Adrenal gland (tissue), 12 donors: Measurements from ENCODE around the gene PRR35. TPM values are rescaled to one million over a fixed set of nuclear protein-coding genes. Genes with fewer than 3 reads are reported as not detected.

Experiments
- DNase-seq, 7 donors: peaks; one replicate each; pipeline ENCODE4 v3.0.0-alpha.2; 2019 to 2020
- H3K27ac ChIP-seq, 5 donors: fragments of 200-600 bp; sonication (generic) in 4 of 5; 1 replicate in 3 of 5; 2 replicates in 2 of 5; pipeline versions ENCODE4 v1.5.1 to v1.8.0; 2016 to 2020; ENCODE audit warnings: mild to moderate bottlenecking in 1 of 5
- H3K27me3 ChIP-seq: fragments of 200-600 bp; 2 replicates; pipeline ENCODE4 v1.8.0; 2021
- H3K36me3 ChIP-seq, 2 donors: fragments of 200-600 bp; replicated peaks in 1 of 2; 1 replicate in 1 of 2; 2 replicates in 1 of 2; pipeline versions ENCODE4 v1.5.1 to v1.8.0; 2018 to 2022
- H3K4me1 ChIP-seq, 2 donors: fragments of 200-600 bp; replicated peaks in 1 of 2; 1 replicate in 1 of 2; 2 replicates in 1 of 2; pipeline versions ENCODE4 v1.5.1 to v1.8.0; 2018 to 2021
- H3K4me3 ChIP-seq, 4 donors: fragments of 200-600 bp; sonication (generic) in 3 of 4; one replicate each; pipeline ENCODE4 v1.5.1; 2016 to 2018
- H3K9me3 ChIP-seq, 3 donors: fragments of 200-600 bp; sonication (generic) in 1 of 3; replicated peaks in 1 of 3; 1 replicate in 2 of 3; 2 replicates in 1 of 3; pipeline versions ENCODE4 v1.5.1 to v1.8.0; 2016 to 2021
- POLR2A ChIP-seq, 2 donors: fragments of 450-650 bp; IDR thresholded peaks; one replicate each; pipeline ENCODE4 v1.6.1; 2017; ENCODE audit warnings: antibody characterized with exemption in 2 of 2, mild to moderate bottlenecking in 2 of 2, moderate library complexity in 1 of 2
- WGBS, 4 donors: extraction: QIAGEN DNeasy Blood & Tissue Kit in 2 of 4; methylation state at CpG; one replicate each; pipeline versions ENCODE4 v1.1.5 to v1.1.7; 2013 to 2017; 5-methylcytosine and 5-hydroxymethylcytosine counted together
- intact Hi-C, 2 donors: fragments of 100-400 bp; cut with DNase I; formaldehyde crosslinking; loops; one replicate each; pipeline versions ENCODE4 v1.14.1 to v1.15.0; 2022 to 2023
- polyA plus RNA-seq, 3 donors: library from polyadenylated mRNA; stranded (reverse); fragments of 200-250 nt in 2 of 3; fragments of 350-450 nt in 1 of 3; fragmentation: Illumina TruSeq in 1 of 3; extraction: RNeasy Lipid Tissue Mini Kit (QIAGEN cat#74804) in 1 of 3; gene quantifications; one replicate each; pipeline ENCODE4 v1.2.3, GENCODE V29; 2013 to 2014
- total RNA-seq, 9 donors: library from RNA; depleted of rRNA in 4 of 9; stranded (reverse); fragments of >200 nt in 4 of 9; fragments of 120-200 nt in 1 of 9; fragmentation: NEBNext Ultra II Directional in 1 of 9; extraction: Animal tissue kit (Norgen Biotek cat#: 25700) in 1 of 9; gene quantifications; one replicate each; pipeline versions ENCODE4 v1.1.0 to v1.2.4, GENCODE V29; 2013 to 2023
- TF ChIP-seq, protein P1 (sequence below), 6 experiments: fragments of 450-650 bp in 4 of 6; fragments of 200-600 bp in 2 of 6; sonication (generic) in 1 of 6; IDR thresholded peaks; 1 replicate in 5 of 6; 2 replicates in 1 of 6; pipeline versions ENCODE4 v1.5.1 to v1.8.0; 2016 to 2021; ENCODE audit warnings: antibody characterized with exemption in 6 of 6, mild to moderate bottlenecking in 2 of 6, moderate library complexity in 1 of 6
- donor health status: healthy with polysubstance abuse.
- donor health status: Bipolar disorder and iron deficiency.
- donor health status: DM: yes; HTN: yes; CAD: no.
- donor health status: DM: no; HTN: no; CAD: no.
- donor health status: DM: no; HTN: no; CAD: no.
- donor health status: DM: yes; HTN: yes; CAD: no.

PRR35 gene
- total and polyA plus RNA-seq, 12 donors, result not detected

DNA sequence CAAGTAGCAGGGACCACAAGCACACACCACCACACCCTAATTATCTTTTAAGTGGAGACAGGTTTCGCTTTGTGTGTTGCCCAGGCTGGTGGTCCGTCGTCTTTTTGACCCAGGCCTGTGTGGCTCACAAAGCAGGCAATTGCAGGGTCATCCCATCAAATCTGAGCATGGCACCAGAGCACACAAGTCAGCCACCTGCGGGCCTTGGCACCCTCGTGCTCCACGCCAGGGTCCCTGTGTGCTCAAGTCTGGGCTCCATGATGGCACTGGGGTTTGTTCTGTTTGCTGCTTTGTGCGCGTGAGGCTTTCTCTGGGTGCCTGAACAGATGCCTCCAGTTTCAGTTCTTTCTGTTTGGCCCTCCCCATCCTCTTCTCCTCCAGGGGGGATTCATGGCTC lies 35.1 kb upstream of the PRR35 start:
- Histone ChIP-seq H3K9me3 (no peaks in the 10 kb centered on the region), H3K36me3 (peaks cover 0 to 5% of the 10 kb centered on the region in 2 donors), H3K4me3 (no peak overlapping the region), H3K27me3 (no peaks in the 10 kb centered on the region), H3K4me1 (peaks cover 29 to 43% of the 10 kb centered on the region in 2 donors), H3K27ac (peak overlapping the region in 4 of 5 donors; percentile 4 to 99 (median 98))
- 90 to 100% (median 94%) methylated on average over 1 to 8 of the region's 8 CpGs for WGBS, 4 donors
- intact Hi-C loops, result loop anchor here (10.0 kb wide), 2 partner anchors 90 to 130 kb away; partner anchors contain the start of gene NME4 (in 1 of the 2)
- DNase-seq, result no peak
- TF ChIP-seq, protein P1, sequence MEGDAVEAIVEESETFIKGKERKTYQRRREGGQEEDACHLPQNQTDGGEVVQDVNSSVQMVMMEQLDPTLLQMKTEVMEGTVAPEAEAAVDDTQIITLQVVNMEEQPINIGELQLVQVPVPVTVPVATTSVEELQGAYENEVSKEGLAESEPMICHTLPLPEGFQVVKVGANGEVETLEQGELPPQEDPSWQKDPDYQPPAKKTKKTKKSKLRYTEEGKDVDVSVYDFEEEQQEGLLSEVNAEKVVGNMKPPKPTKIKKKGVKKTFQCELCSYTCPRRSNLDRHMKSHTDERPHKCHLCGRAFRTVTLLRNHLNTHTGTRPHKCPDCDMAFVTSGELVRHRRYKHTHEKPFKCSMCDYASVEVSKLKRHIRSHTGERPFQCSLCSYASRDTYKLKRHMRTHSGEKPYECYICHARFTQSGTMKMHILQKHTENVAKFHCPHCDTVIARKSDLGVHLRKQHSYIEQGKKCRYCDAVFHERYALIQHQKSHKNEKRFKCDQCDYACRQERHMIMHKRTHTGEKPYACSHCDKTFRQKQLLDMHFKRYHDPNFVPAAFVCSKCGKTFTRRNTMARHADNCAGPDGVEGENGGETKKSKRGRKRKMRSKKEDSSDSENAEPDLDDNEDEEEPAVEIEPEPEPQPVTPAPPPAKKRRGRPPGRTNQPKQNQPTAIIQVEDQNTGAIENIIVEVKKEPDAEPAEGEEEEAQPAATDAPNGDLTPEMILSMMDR (IDR thresholded peaks at IDR 0.05), result no peak

DNA sequence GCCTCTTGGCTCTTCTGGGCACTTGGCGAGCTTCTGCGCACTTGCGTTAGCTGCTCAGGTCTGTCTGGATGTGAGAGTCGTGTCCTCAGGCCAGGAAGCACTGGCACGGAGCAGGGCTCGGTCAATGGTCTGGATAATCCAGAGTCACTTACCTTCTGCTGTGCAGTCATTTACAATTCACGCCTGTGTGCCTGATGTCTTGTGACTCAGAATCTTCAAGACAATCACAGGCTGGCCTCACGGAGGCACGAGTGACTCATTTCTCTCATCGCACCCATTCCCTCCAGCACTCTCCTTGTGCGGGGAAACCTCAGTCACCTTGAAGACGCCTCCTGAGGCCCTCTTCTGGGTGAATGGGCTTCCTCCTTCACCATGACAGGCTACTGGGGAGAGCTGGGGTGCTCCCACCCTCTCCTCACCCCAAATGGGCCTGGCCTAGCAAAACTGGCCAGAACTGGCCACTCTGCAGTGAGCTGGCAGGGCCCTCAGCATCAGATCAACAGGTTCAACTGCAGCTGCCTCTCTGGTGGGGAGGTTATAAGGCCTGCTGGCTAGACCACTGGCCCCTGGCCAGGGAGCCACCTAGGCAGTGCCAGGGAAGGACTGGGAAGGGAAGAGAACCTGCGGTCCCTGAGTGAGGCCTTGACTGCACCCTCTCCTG lies 34.5 kb upstream of the PRR35 start:
- TF ChIP-seq, protein P1 (IDR thresholded peaks at IDR 0.05), result no peak
- TF ChIP-seq POLR2A (IDR thresholded peaks at IDR 0.05), result peak in 1 of 2 donors; percentile 24
- H3K36me3 ChIP-seq, result peaks cover 0 to 1% of the 10 kb centered on the region in 2 donors
- peak in 6 of 7 donors; percentile 37 to 73 (median 60) for DNase-seq
- H3K27ac ChIP-seq, result peak overlapping the region in 4 of 5 donors; percentile 96 to 99 (median 98)
- no peaks in the 10 kb centered on the region for H3K27me3 ChIP-seq
- intact Hi-C loops, result loop anchor here (10.0 kb wide), 2 partner anchors 91 to 131 kb away; partner anchors contain the start of gene NME4 (in 1 of the 2)
- peak overlapping the region in 1 of 4 donors; percentile 68 for H3K4me3 ChIP-seq
- WGBS, 4 donors, result 51 to 70% (median 63%) methylated on average over 12 to 13 of the region's 13 CpGs
- H3K9me3 ChIP-seq, result no peaks in the 10 kb centered on the region
- peaks cover 29 to 43% of the 10 kb centered on the region in 2 donors for H3K4me1 ChIP-seq

DNA sequence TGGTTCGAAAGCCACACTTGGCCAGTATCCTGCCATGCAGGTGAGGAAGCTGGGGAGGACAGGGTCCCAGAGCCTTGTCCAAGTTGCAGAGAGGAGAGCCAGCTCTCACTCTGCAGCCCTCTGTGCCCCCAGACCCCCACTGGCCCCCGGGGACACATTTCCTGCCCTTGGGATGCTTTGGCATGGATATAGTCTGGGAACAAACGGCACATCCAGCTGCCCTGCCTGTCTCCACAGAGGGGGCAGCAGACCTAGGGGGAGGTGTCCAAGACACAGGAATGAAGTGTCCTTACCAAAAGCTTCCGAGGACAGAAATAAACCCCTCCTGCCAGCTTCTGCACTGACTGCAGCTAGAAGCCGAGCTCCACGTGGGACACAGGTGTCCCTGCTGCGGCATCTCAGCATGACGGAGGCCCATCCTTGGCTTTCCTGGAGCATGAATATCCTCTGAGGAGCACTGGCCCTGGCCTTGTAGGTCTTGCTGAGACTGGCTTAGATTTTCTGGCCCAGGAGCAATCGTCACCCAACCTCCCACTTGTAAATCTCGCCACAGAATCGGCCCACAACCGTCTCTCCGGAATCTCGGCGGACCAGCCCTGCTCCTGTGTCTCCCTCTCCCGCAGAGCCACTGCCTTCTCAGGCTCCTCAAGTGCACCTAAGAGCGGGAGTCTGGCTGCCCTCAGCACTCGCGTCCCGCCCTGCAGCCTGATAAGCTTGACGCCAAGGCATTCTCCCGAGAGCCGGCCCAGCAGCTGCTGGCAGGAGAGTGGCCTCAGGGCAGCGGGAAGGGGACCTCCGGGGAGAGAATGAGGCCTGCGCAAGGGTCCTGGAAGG lies 33.8 kb upstream of the PRR35 start:
- TF ChIP-seq POLR2A (IDR thresholded peaks at IDR 0.05), result no peak
- TF ChIP-seq, protein P1 (IDR thresholded peaks at IDR 0.05), result no peak
- intact Hi-C loops, result loop anchor here (10.0 kb wide), 2 partner anchors 92 to 132 kb away; partner anchors contain the start of gene NME4 (in 1 of the 2)
- no peaks in the 10 kb centered on the region for H3K27me3 ChIP-seq
- peaks cover 29 to 43% of the 10 kb centered on the region in 2 donors for H3K4me1 ChIP-seq
- peak overlapping the region; percentile 89 to 99 (median 97) for H3K27ac ChIP-seq
- H3K36me3 ChIP-seq, result no peaks in the 10 kb centered on the region
- DNase-seq, result peak in 6 of 7 donors; percentile 62 to 81 (median 74)
- peak overlapping the region in 3 of 4 donors; percentile 22 to 68 (median 50) for H3K4me3 ChIP-seq
- no peaks in the 10 kb centered on the region for H3K9me3 ChIP-seq
- WGBS, 4 donors, result 6 to 10% (median 9%) methylated on average over 14 to 26 of the region's 26 CpGs
